GM20000 (cell line): Measurements from ENCODE around the gene CLCN6.

Experiments used
- DNase-seq: peaks from one replicate; pipeline ENCODE4 v3.0.0; 2012; ENCODE audit warnings: low spot score
- TF ChIP-seq, protein P1 (sequence below): IDR thresholded peaks from 2 replicates; pipeline ENCODE4 v1.5.1; 2012; ENCODE audit warnings: mild to moderate bottlenecking, control low read depth; ENCODE audit errors: extremely low read depth, missing control alignments

CLCN6 gene

DNA sequence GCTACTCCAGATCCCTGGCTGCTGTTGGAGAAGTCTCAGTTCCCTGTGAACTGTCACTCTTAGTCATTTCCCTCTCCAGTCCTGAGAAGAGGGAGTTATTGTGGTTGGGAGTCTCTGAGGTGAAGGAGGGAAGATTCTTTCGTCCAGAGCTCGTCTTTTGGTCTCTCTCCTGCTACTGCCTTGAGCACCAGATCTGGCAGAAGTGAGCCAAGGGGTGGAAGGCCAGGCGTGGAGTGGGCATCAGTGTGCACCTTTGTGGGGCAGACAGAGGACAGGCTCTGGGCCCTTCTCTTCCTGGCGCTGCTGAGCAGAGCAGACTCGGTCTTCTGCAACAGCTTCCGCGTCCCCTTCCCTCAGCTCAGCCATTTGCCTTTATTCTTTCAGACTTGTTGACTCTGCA is 19.1 kb downstream of the CLCN6 start:
- TF ChIP-seq, protein P1, sequence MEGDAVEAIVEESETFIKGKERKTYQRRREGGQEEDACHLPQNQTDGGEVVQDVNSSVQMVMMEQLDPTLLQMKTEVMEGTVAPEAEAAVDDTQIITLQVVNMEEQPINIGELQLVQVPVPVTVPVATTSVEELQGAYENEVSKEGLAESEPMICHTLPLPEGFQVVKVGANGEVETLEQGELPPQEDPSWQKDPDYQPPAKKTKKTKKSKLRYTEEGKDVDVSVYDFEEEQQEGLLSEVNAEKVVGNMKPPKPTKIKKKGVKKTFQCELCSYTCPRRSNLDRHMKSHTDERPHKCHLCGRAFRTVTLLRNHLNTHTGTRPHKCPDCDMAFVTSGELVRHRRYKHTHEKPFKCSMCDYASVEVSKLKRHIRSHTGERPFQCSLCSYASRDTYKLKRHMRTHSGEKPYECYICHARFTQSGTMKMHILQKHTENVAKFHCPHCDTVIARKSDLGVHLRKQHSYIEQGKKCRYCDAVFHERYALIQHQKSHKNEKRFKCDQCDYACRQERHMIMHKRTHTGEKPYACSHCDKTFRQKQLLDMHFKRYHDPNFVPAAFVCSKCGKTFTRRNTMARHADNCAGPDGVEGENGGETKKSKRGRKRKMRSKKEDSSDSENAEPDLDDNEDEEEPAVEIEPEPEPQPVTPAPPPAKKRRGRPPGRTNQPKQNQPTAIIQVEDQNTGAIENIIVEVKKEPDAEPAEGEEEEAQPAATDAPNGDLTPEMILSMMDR = no peak

DNA sequence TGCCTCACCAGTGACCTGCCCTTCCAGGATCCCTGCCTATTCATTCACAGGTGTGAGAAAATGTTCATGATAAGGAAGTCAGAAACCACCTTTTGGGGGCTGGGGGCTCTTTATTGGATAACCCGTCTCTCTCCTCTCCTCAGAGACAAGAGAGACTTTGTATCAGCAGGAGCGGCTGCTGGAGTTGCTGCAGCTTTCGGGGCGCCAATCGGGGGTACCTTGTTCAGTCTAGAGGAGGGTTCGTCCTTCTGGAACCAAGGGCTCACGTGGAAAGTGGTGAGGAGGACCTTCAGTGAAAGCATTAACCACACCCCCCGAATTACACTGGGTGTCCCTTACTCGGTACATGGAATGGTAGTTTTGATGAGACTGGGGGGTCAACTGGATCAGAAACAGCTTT is 21.0 kb downstream of the CLCN6 start:
- TF ChIP-seq, protein P1 = no peak
- no peak for DNase-seq

More for the DNA sequence above, 19.1 kb downstream of the CLCN6 start:
- no peak for DNase-seq

DNA sequence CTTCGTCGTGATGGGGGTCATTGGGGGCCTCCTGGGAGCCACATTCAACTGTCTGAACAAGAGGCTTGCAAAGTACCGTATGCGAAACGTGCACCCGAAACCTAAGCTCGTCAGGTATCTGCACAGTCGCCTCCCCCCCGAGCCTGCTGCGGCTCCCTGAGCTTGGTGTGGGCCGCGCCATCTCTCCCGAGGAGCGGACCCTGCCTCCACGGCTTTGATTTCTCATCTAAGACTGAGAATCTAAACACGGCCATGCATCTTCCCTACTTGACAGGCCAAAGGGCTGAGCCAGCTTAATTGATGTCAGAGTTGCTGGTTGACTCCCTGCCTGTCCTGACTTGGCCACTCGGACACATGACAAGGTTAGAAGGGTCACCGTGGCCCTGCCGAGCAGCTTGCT is 22.5 kb downstream of the CLCN6 start:
- TF ChIP-seq, protein P1 = no peak
- DNase-seq = no peak

DNA sequence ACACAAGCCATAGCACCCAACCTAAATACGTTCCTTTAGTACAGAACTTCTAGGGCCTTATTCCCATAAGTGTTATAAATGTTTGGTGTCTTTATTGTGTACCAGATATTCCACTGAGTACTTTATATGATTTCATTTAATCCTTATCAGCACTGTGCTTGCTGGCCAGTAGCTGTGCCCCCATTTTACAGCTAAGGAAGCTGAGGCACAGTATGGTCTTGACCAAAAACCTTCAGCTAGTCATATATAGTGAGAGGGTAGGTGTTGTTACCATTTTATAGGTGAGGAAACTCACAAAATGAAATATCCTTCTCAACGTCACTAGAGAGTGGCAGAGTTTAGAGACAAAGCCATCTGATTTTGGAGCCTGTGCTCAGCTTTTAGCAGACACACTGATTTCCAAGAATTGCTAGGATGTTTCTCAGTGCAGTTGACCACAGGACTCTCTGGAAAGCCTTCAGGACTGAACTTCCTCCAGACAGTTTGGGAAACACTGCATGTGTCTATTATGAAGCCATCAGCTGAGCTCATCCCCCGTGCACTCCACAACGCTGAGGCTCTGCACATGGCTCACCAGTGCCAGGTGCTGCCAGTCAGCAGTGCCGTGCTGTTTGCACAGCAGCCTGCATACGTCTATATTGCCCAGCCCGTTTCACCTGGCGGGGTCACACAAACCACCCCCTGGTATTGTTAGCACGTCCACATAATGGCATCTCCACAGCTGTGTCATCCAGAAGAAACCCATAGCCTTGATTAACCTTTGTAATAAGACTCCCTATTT is 26.1 kb downstream of the CLCN6 start:
- TF ChIP-seq, protein P1 = no peak
- DNase-seq = no peak

DNA sequence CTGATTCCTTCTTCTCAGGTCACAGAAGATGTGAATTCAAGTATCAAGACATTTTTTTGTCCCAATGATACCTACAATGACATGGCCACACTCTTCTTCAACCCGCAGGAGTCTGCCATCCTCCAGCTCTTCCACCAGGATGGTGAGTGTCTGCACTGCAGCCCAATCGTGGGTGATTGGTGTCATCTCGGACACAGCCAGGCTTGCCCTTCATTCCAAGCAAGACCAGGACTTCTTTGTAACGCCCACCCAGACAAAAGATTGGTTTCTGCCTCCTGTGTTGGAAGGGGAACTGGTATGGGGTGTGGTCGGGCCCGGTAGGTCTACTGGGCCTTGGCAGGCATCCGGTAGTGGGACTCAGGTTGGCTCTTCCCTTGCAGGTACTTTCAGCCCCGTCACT is 27.5 kb downstream of the CLCN6 start:
- TF ChIP-seq, protein P1 = no peak
- DNase-seq = no peak

DNA sequence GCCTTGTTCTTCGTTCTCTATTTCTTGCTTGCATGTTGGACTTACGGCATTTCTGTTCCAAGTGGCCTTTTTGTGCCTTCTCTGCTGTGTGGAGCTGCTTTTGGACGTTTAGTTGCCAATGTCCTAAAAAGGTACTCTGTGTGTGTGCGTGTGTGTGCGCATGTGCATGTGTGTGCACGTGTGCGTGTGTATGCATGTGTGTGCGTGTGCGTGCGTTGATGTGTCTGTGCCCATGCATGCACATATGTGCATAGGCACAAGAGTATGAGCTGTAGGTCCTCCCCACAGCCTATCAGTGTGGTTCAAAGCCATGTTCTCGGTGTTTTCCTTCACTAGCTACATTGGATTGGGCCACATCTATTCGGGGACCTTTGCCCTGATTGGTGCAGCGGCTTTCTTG is 27.9 kb downstream of the CLCN6 start:
- TF ChIP-seq, protein P1 = no peak
- no peak for DNase-seq

DNA sequence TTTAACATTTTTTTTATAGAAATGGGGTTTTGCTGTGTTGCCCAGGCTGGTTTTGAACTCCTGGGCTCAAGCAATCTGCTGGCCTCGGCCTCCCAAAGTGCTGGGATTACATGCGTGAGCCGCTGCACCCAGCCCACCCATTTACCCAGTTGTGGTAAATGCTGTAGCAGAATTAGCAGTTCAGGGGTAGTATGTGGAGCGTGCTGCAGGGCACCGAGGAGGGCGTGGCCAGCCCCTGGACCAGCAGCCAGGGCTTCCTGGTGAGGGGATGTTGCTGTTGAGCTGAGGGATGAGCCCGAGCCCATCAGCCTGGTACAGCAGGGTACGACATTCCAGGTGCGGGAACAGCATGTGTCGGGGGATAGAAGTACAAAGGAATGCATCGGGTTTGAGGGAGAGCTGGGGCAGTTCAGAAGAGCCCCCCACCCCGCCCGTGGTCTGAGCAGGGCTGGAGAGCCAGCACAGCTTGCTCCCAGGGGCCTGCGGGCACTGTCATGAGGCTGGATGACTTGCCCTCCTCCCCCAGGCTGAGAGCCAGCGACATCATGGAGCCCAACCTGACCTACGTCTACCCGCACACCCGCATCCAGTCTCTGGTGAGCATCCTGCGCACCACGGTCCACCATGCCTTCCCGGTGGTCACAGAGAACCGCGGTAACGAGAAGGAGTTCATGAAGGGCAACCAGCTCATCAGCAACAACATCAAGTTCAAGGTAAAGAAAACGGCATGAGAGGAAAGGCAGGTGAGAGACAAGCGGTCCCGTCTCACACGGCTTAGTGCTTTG is 29.6 kb downstream of the CLCN6 start:
- TF ChIP-seq, protein P1 = no peak
- no peak for DNase-seq
